ENCODE measurements around the gene LMCD1. TPM values are rescaled to one million over a fixed set of nuclear protein-coding genes. Genes with fewer than 3 reads are reported as not detected.

The LMCD1 gene
- total RNA-seq, 1 donor from 2014 or later, result 2.2 TPM

- DNase-seq, result no peak
Measured at GRCh38 chr3:8506571-8507061, 5.0 kb downstream of the LMCD1 start.

- no peak for DNase-seq
Measured at GRCh38 chr3:8507496-8507895, 5.9 kb downstream of the LMCD1 start.

GRCh38 chr3:8509961-8510360 is 8.3 kb downstream of the LMCD1 start:
- no peak for DNase-seq

- no peak for DNase-seq
Measured at GRCh38 chr3:8512234-8512633, 10.6 kb downstream of the LMCD1 start.

GRCh38 chr3:8516047-8516661 is 14.5 kb downstream of the LMCD1 start:
- DNase-seq, result no peak

- DNase-seq, result no peak
Measured at GRCh38 chr3:8516783-8517182, 15.2 kb downstream of the LMCD1 start.

GRCh38 chr3:8517487-8517886 is 15.9 kb downstream of the LMCD1 start:
- no peak for DNase-seq

- no peak for DNase-seq
Measured at GRCh38 chr3:8518138-8518537, 16.5 kb downstream of the LMCD1 start.

GRCh38 chr3:8519156-8519555 is 17.5 kb downstream of the LMCD1 start:
- no peak for DNase-seq

- DNase-seq, result no peak
Measured at GRCh38 chr3:8519774-8520448, 18.3 kb downstream of the LMCD1 start.

- DNase-seq, result no peak
Measured at GRCh38 chr3:8520816-8521403, 19.3 kb downstream of the LMCD1 start.

- no peak for DNase-seq
Measured at GRCh38 chr3:8523041-8523440, 21.4 kb downstream of the LMCD1 start.

GRCh38 chr3:8524249-8524648 is 22.6 kb downstream of the LMCD1 start:
- no peak for DNase-seq

- no peak for DNase-seq
Measured at GRCh38 chr3:8524656-8525399, 23.2 kb downstream of the LMCD1 start.

GRCh38 chr3:8525893-8526292 is 24.3 kb downstream of the LMCD1 start:
- DNase-seq, result no peak

- no peak for DNase-seq
Measured at GRCh38 chr3:8529181-8529637, 27.6 kb downstream of the LMCD1 start.

GRCh38 chr3:8529738-8530525 is 28.3 kb downstream of the LMCD1 start:
- DNase-seq, result no peak

GRCh38 chr3:8530581-8530980 is 29.0 kb downstream of the LMCD1 start:
- no peak for DNase-seq

GRCh38 chr3:8532251-8532871 is 30.7 kb downstream of the LMCD1 start:
- DNase-seq, result no peak

GRCh38 chr3:8536096-8537056 is 34.8 kb downstream of the LMCD1 start:
- DNase-seq, result no peak

All from occipital lobe (tissue), 2 donors.